Thoracic aorta (tissue), 2 donors: ENCODE data around the gene CPNE4. TPM values are rescaled to one million over a fixed set of nuclear protein-coding genes. Genes with fewer than 3 reads are reported as not detected.
A peak's percentile ranks its signal among the peaks of the same experiment; 100 is the strongest.

Experiments
- ATAC-seq: fragments of 150-250 bp; one replicate; pipeline ENCODE4 v1.8.0; 2017; ENCODE audit warnings: low read depth; ENCODE audit not compliant: insufficient number of reproducible peaks, low FRiP score
- DNase-seq: peaks from one replicate; pipeline ENCODE4 v3.0.0-alpha.2; 2020; ENCODE audit warnings: low spot score
- H3K27ac ChIP-seq, 2 donors: fragments of 200-600 bp; sonication (generic); 1 replicate in 1 of 2; 2 replicates in 1 of 2; pipeline ENCODE4 v1.5.1; 2016; ENCODE audit warnings: mild to moderate bottlenecking in 2 of 2, moderate library complexity in 2 of 2
- H3K27me3 ChIP-seq: fragments of 200-600 bp; sonication (generic); replicated peaks from 2 replicates; pipeline ENCODE4 v1.6.0; 2016; ENCODE audit warnings: mild to moderate bottlenecking; ENCODE audit not compliant: insufficient read depth
- H3K36me3 ChIP-seq: fragments of 200-600 bp; sonication (generic); one replicate; pipeline ENCODE4 v1.5.1; 2016
- H3K4me1 ChIP-seq, 2 donors: fragments of 200-600 bp; sonication (generic); 1 replicate in 1 of 2; 2 replicates in 1 of 2; pipeline versions ENCODE4 v1.5.1 to v1.6.0; 2016; ENCODE audit warnings: low read depth in 2 of 2, mild to moderate bottlenecking in 1 of 2; ENCODE audit not compliant: control insufficient read depth in 1 of 2
- H3K4me3 ChIP-seq: fragments of 200-600 bp; sonication (generic); 2 replicates; pipeline ENCODE4 v1.5.1; 2016; ENCODE audit warnings: mild to moderate bottlenecking
- H3K9me3 ChIP-seq: fragments of 200-600 bp; sonication (generic); 2 replicates; pipeline ENCODE4 v1.5.1; 2016
- CTCF ChIP-seq: fragments of 200-600 bp; sonication (generic); IDR thresholded peaks from one replicate; pipeline ENCODE4 v1.5.1; 2019; ENCODE audit warnings: antibody characterized with exemption
- total RNA-seq, 2 donors: library from RNA; depleted of rRNA; stranded (reverse); fragments of >200 nt; gene quantifications; one replicate each; pipeline versions ENCODE4 v1.1.0 to v1.2.3, GENCODE V29; 2016

Gene CPNE4
- total RNA-seq, 2 donors from 2014 or later, result 0.54 to 4.9 TPM

GRCh38 chr3:131850223-131850622 is 184.6 kb downstream of the CPNE4 start:
- Histone ChIP-seq H3K4me1 (peaks cover 6 to 9% of the 10 kb centered on the region in 2 donors), H3K9me3 (no peaks in the 10 kb centered on the region), H3K27ac (no peak overlapping the region), H3K4me3 (no peak overlapping the region), H3K36me3 (no peaks in the 10 kb centered on the region), H3K27me3 (no peaks in the 10 kb centered on the region)
- DNase-seq (no peak), ATAC-seq (no peak)
- TF ChIP-seq CTCF, result no peak

- ATAC-seq (no peak), DNase-seq (no peak)
- Histone ChIP-seq H3K36me3 (no peaks in the 10 kb centered on the region), H3K27me3 (no peaks in the 10 kb centered on the region), H3K9me3 (no peaks in the 10 kb centered on the region), H3K27ac (peak overlapping the region; percentile 2 to 14), H3K4me1 (peaks cover 6 to 9% of the 10 kb centered on the region in 2 donors), H3K4me3 (no peak overlapping the region)
- TF ChIP-seq CTCF, result no peak
Measured at GRCh38 chr3:131849616-131850015, 185.2 kb downstream of the CPNE4 start.

- TF ChIP-seq CTCF, result no peak
- H3K36me3 ChIP-seq, result no peaks in the 10 kb centered on the region
- peak overlapping the region; percentile 8 to 40 for H3K27ac ChIP-seq
- DNase-seq (no peak), ATAC-seq (no peak)
- peaks cover 6 to 9% of the 10 kb centered on the region in 2 donors for H3K4me1 ChIP-seq
- no peaks in the 10 kb centered on the region for H3K27me3 ChIP-seq
- no peaks in the 10 kb centered on the region for H3K9me3 ChIP-seq
- no peak overlapping the region for H3K4me3 ChIP-seq
Measured at GRCh38 chr3:131847966-131848510, 186.8 kb downstream of the CPNE4 start.

- Histone ChIP-seq H3K9me3 (no peaks in the 10 kb centered on the region), H3K4me1 (peaks cover 6 to 9% of the 10 kb centered on the region in 2 donors), H3K36me3 (no peaks in the 10 kb centered on the region), H3K27me3 (no peaks in the 10 kb centered on the region), H3K27ac (peak overlapping the region in 1 of 2 donors; percentile 40), H3K4me3 (no peak overlapping the region)
- no peak for ATAC-seq
- no peak for TF ChIP-seq CTCF
- no peak for DNase-seq
Measured at GRCh38 chr3:131846296-131846924, 188.4 kb downstream of the CPNE4 start.

GRCh38 chr3:131843174-131843573 is 191.6 kb downstream of the CPNE4 start:
- no peak for TF ChIP-seq CTCF
- peaks cover 4 to 19% of the 10 kb centered on the region in 2 donors for H3K4me1 ChIP-seq
- ATAC-seq, result no peak

More at GRCh38 chr3:131843174-131843573, 191.6 kb downstream of the CPNE4 start:
- DNase-seq, result no peak
- Histone ChIP-seq H3K36me3 (no peaks in the 10 kb centered on the region), H3K4me3 (no peak overlapping the region), H3K27me3 (no peaks in the 10 kb centered on the region), H3K27ac (no peak overlapping the region), H3K9me3 (no peaks in the 10 kb centered on the region)
